ENCODE measurements around the gene AATK.

AATK gene

GRCh38 chr17:81166033-81166492 lies at the start of gene AATK:
Gene AATK, minus strand, starts transcription at chr17:81166221. Its CDS starts 229 bp downstream, at chr17:81165992.
- DNase-seq (ENCODE audit: low read depth in 2 of 2, low spot score in 1 of 2), result no peak

GRCh38 chr17:81213978-81214377 lies 48.0 kb upstream of the AATK start:
- no peak for DNase-seq (ENCODE audit: low read depth in 2 of 2, low spot score in 1 of 2)

- no peak for DNase-seq (ENCODE audit: low read depth in 2 of 2, low spot score in 1 of 2)
Observed at GRCh38 chr17:81212365-81212764, 46.3 kb upstream of the AATK start.

- no peak for DNase-seq (ENCODE audit: low read depth in 2 of 2, low spot score in 1 of 2)
Observed at GRCh38 chr17:81210868-81211267, 44.8 kb upstream of the AATK start.

- no peak for DNase-seq (ENCODE audit: low read depth in 2 of 2, low spot score in 1 of 2)
Observed at GRCh38 chr17:81210466-81210865, 44.4 kb upstream of the AATK start.

- DNase-seq (ENCODE audit: low read depth in 2 of 2, low spot score in 1 of 2), result no peak
Observed at GRCh38 chr17:81209141-81209540, 43.1 kb upstream of the AATK start.

GRCh38 chr17:81208651-81209050 lies 42.6 kb upstream of the AATK start:
- no peak for DNase-seq (ENCODE audit: low read depth in 2 of 2, low spot score in 1 of 2)

- no peak for DNase-seq (ENCODE audit: low read depth in 2 of 2, low spot score in 1 of 2)
Observed at GRCh38 chr17:81207610-81208581, 41.9 kb upstream of the AATK start.

GRCh38 chr17:81206657-81207056 lies 40.6 kb upstream of the AATK start:
- DNase-seq (ENCODE audit: low read depth in 2 of 2, low spot score in 1 of 2), result no peak

- DNase-seq (ENCODE audit: low read depth in 2 of 2, low spot score in 1 of 2), result no peak
Observed at GRCh38 chr17:81206166-81206565, 40.1 kb upstream of the AATK start.

GRCh38 chr17:81204578-81204977 lies 38.6 kb upstream of the AATK start:
- no peak for DNase-seq (ENCODE audit: low read depth in 2 of 2, low spot score in 1 of 2)

- DNase-seq (ENCODE audit: low read depth in 2 of 2, low spot score in 1 of 2), result no peak
Observed at GRCh38 chr17:81203136-81203535, 37.1 kb upstream of the AATK start.

GRCh38 chr17:81202318-81202717 lies 36.3 kb upstream of the AATK start:
- DNase-seq (ENCODE audit: low read depth in 2 of 2, low spot score in 1 of 2), result no peak

- no peak for DNase-seq (ENCODE audit: low read depth in 2 of 2, low spot score in 1 of 2)
Observed at GRCh38 chr17:81200695-81201580, 34.9 kb upstream of the AATK start.

GRCh38 chr17:81200201-81200600 lies 34.2 kb upstream of the AATK start:
- DNase-seq (ENCODE audit: low read depth in 2 of 2, low spot score in 1 of 2), result no peak

GRCh38 chr17:81199482-81199830 lies 33.4 kb upstream of the AATK start:
- DNase-seq (ENCODE audit: low read depth in 2 of 2, low spot score in 1 of 2), result no peak

GRCh38 chr17:81198826-81199481 lies 32.9 kb upstream of the AATK start:
- DNase-seq (ENCODE audit: low read depth in 2 of 2, low spot score in 1 of 2), result no peak

GRCh38 chr17:81197831-81198490 lies 31.9 kb upstream of the AATK start:
- DNase-seq (ENCODE audit: low read depth in 2 of 2, low spot score in 1 of 2), result no peak

- DNase-seq (ENCODE audit: low read depth in 2 of 2, low spot score in 1 of 2), result no peak
Observed at GRCh38 chr17:81197409-81197795, 31.4 kb upstream of the AATK start.

GRCh38 chr17:81196505-81197408 lies 30.7 kb upstream of the AATK start:
- DNase-seq (ENCODE audit: low read depth in 2 of 2, low spot score in 1 of 2), result no peak
